AG04449 (cell line): ENCODE measurements around the gene TLX3.

Source experiments
- CTCF ChIA-PET: fragments of 350-600 bp; formaldehyde crosslinking; extraction: SDS; loops from one replicate; lab custom pipeline; 2021; ENCODE audit warnings: antibody characterized with exemption; lab: Yijun Ruan, JAX
- POLR2A ChIA-PET: fragments of 400-600, 350-600 bp; formaldehyde crosslinking; extraction: SDS; loops from one replicate; lab custom pipeline; 2020; ENCODE audit warnings: antibody characterized with exemption, inconsistent platforms; lab: Yijun Ruan, JAX
- DNase-seq: peaks from one replicate; pipeline ENCODE4 v3.0.0-alpha.2; 2010; ENCODE audit warnings: low read depth, low spot score
- H3K4me3 ChIP-seq: 2 replicates; pipeline ENCODE4 v1.5.1; 2011; ENCODE audit warnings: low read depth, mild to moderate bottlenecking, control low read depth, low read length
- CTCF ChIP-seq: IDR thresholded peaks from one replicate; pipeline ENCODE4 v1.5.1; 2011; ENCODE audit warnings: mild to moderate bottlenecking, moderate library complexity, low read length, control low read depth, inconsistent platforms; ENCODE audit not compliant: insufficient read depth; ENCODE audit errors: missing control alignments

TLX3 gene

GRCh38 chr5:171268700-171269620, 40.1 kb upstream of the TLX3 start:
- POLR2A ChIA-PET, result no interaction called here
- CTCF ChIA-PET, result interaction anchor here (1.1 to 1.3 kb wide), 2 partner anchors 61 to 62 kb away, joined by 3 to 7 read pairs; no protein-coding TSS in a partner anchor
- no peak for DNase-seq
- no peak for TF ChIP-seq CTCF
- H3K4me3 ChIP-seq, result no peak overlapping the region

- peak; percentile 40 for DNase-seq
- CTCF ChIA-PET, result interaction anchor here (1.1 to 1.3 kb wide), 2 partner anchors 61 to 63 kb away, joined by 3 to 7 read pairs; no protein-coding TSS in a partner anchor
These were observed 39.3 kb upstream of the TLX3 start for GRCh38 chr5:171269717-171270116.

GRCh38 chr5:171270136-171270535, 38.9 kb upstream of the TLX3 start:
- ChIA-PET POLR2A (no interaction called here), CTCF (interaction anchor here (1.1 kb wide), 1 partner anchor 62 kb away, joined by 3 read pairs; no protein-coding TSS in a partner anchor)
- no peak for TF ChIP-seq CTCF
- H3K4me3 ChIP-seq, result no peak overlapping the region
- DNase-seq, result no peak

More at GRCh38 chr5:171269717-171270116, 39.3 kb upstream of the TLX3 start:
- POLR2A ChIA-PET, result no interaction called here
- no peak for TF ChIP-seq CTCF
- H3K4me3 ChIP-seq, result no peak overlapping the region

- POLR2A ChIA-PET, result interaction anchor here (0.7 kb wide), 1 partner anchor 117 kb away, joined by 3 read pairs; no protein-coding TSS in a partner anchor
- DNase-seq, result no peak
- TF ChIP-seq CTCF, result no peak
- no peak overlapping the region for H3K4me3 ChIP-seq
- CTCF ChIA-PET, result interaction anchor here (0.9 to 2.3 kb wide), 11 partner anchors 9 to 70 kb away, joined by 3 to 13 read pairs (median 4); partner anchors contain the start of gene TLX3
These were observed 37.2 kb upstream of the TLX3 start for GRCh38 chr5:171271798-171272197.

- H3K4me3 ChIP-seq, result no peak overlapping the region
- no peak for DNase-seq
- ChIA-PET POLR2A (no interaction called here), CTCF (interaction anchor here (0.6 to 2.3 kb wide), 9 partner anchors 9 to 69 kb away, joined by 3 to 13 read pairs (median 5); no protein-coding TSS in a partner anchor)
- TF ChIP-seq CTCF, result peak; percentile 28
These were observed 35.8 kb upstream of the TLX3 start for GRCh38 chr5:171272996-171273970.
